ENCODE measurements around the gene C9orf50. TPM values are rescaled to one million over a fixed set of nuclear protein-coding genes. Genes with fewer than 3 reads are reported as not detected.

Gene C9orf50
- total RNA-seq, 1 donor from 2014 or later, result not detected

DNA sequence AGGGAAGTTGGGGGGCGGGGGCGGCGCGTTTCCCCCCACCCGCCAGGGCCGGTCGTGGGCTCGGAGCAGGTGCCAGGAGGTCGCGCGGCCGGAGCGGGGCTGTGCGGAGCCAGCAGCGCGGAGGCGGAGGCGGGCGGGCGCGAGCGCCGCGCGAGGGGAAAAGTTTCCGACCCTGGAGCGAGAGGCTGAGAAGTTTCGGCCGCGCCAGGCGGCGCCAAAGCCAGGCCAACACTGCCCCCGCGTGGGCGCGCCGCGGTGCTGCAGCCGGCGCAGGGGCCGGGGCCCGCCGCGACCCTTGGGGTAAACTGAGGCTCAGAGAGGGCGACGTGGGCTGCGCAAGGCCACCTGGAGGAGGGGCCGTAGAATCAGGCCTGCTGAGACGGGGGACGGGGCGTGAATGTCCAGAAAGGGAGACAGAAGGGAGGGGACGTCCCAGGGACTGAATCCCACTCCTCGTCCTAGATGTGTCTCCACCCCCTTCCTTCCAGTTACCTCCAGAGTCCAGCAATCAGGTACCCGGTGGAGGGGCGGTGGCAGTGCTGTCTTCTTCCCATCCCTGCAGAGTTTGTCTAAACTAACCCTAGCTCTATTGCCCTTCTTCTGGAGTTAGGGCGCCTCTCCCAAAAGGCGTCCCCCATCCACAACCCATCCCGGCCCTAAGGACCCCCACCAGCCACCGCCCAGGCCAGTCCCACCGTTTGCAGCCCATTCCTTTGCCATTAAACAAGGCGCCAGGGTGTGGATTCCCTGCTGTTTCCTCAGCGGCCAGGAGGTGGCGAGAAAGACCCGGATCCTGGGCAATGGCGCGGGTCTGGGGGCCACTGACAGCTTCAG is 10.2 kb downstream of the C9orf50 start:
- H3K4me3 Mint-ChIP-seq (ENCODE audit: unreplicated experiment), result peak overlapping the region; percentile 77
- H3K36me3 Mint-ChIP-seq (ENCODE audit: unreplicated experiment), result no peaks in the 10 kb centered on the region
- no peaks in the 10 kb centered on the region for H3K27me3 Mint-ChIP-seq (ENCODE audit: unreplicated experiment)
- H3K27ac Mint-ChIP-seq (ENCODE audit: unreplicated experiment), result peak overlapping the region; percentile 92
- TF ChIP-seq, protein P1, sequence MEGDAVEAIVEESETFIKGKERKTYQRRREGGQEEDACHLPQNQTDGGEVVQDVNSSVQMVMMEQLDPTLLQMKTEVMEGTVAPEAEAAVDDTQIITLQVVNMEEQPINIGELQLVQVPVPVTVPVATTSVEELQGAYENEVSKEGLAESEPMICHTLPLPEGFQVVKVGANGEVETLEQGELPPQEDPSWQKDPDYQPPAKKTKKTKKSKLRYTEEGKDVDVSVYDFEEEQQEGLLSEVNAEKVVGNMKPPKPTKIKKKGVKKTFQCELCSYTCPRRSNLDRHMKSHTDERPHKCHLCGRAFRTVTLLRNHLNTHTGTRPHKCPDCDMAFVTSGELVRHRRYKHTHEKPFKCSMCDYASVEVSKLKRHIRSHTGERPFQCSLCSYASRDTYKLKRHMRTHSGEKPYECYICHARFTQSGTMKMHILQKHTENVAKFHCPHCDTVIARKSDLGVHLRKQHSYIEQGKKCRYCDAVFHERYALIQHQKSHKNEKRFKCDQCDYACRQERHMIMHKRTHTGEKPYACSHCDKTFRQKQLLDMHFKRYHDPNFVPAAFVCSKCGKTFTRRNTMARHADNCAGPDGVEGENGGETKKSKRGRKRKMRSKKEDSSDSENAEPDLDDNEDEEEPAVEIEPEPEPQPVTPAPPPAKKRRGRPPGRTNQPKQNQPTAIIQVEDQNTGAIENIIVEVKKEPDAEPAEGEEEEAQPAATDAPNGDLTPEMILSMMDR (IDR thresholded peaks at IDR 0.05), result peak; percentile 87
- DNase-seq (ENCODE audit: extremely low spot score, unreplicated experiment), result peak; percentile 92
- no peaks in the 10 kb centered on the region for H3K9me3 Mint-ChIP-seq (ENCODE audit: unreplicated experiment)
- H3K4me1 Mint-ChIP-seq (ENCODE audit: unreplicated experiment), result peaks cover 48% of the 10 kb centered on the region

DNA sequence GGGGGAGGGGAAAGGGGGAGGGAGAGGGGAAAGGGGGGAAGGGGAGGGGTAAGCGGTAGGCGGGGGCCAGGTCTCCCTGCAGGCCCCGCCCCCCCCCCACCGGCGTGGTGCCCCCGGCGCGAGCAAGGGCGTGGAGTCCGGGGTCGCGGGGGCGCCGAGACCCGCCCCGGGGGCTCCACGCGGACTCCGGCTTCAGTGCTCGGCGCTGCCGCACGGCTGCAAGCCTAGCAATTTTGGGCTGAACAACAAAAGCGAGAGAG is 10.8 kb downstream of the C9orf50 start:
- no peaks in the 10 kb centered on the region for H3K36me3 Mint-ChIP-seq (ENCODE audit: unreplicated experiment)
- DNase-seq (ENCODE audit: extremely low spot score, unreplicated experiment), result no peak
- peaks cover 48% of the 10 kb centered on the region for H3K4me1 Mint-ChIP-seq (ENCODE audit: unreplicated experiment)
- TF ChIP-seq, protein P1 (IDR thresholded peaks at IDR 0.05), result no peak
- H3K27me3 Mint-ChIP-seq (ENCODE audit: unreplicated experiment), result no peaks in the 10 kb centered on the region
- no peaks in the 10 kb centered on the region for H3K9me3 Mint-ChIP-seq (ENCODE audit: unreplicated experiment)
- no peak overlapping the region for H3K27ac Mint-ChIP-seq (ENCODE audit: unreplicated experiment)
- no peak overlapping the region for H3K4me3 Mint-ChIP-seq (ENCODE audit: unreplicated experiment)

DNA sequence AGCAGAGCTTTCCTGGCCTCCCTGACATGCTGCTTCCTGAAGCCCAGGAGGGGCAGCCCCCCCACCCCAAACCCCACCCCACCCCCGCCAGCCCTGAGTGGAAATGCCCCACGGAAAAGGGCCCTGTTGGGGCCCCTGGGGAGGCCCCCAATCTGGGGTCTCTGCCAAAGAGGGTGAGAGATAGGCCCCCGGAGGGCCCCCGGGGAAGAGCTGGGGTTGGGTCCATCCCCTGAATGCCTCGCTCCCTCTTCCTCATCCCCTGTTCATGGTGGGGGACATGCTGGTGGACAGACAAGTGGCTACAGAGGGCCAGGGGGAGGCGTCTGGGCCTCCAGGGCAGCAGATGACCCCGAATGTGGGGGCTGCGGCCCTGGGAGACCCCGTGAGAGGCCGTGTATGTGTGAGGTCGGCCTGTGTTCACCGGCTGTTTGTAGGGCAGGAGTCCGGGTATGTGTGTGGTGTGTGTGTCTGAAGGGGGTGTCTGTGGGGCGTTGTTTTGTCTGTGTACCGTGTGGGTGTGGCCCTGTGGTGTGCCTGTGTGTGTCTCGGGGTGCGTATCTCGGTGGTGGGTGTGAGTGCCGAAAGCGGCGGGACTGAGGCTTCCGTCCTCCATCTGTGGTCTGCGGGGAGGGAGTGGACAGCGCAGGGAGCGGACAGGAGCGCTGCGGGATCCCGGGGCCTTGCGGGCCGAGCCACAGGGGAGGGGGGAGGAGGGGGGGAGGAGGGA is 11.3 kb downstream of the C9orf50 start:
- no peaks in the 10 kb centered on the region for H3K9me3 Mint-ChIP-seq (ENCODE audit: unreplicated experiment)
- H3K27me3 Mint-ChIP-seq (ENCODE audit: unreplicated experiment), result no peaks in the 10 kb centered on the region
- TF ChIP-seq, protein P1 (IDR thresholded peaks at IDR 0.05), result no peak
- peaks cover 48% of the 10 kb centered on the region for H3K4me1 Mint-ChIP-seq (ENCODE audit: unreplicated experiment)
- no peaks in the 10 kb centered on the region for H3K36me3 Mint-ChIP-seq (ENCODE audit: unreplicated experiment)
- DNase-seq (ENCODE audit: extremely low spot score, unreplicated experiment), result no peak
- H3K4me3 Mint-ChIP-seq (ENCODE audit: unreplicated experiment), result peak overlapping the region; percentile 77
- H3K27ac Mint-ChIP-seq (ENCODE audit: unreplicated experiment), result peak overlapping the region; percentile 98

DNA sequence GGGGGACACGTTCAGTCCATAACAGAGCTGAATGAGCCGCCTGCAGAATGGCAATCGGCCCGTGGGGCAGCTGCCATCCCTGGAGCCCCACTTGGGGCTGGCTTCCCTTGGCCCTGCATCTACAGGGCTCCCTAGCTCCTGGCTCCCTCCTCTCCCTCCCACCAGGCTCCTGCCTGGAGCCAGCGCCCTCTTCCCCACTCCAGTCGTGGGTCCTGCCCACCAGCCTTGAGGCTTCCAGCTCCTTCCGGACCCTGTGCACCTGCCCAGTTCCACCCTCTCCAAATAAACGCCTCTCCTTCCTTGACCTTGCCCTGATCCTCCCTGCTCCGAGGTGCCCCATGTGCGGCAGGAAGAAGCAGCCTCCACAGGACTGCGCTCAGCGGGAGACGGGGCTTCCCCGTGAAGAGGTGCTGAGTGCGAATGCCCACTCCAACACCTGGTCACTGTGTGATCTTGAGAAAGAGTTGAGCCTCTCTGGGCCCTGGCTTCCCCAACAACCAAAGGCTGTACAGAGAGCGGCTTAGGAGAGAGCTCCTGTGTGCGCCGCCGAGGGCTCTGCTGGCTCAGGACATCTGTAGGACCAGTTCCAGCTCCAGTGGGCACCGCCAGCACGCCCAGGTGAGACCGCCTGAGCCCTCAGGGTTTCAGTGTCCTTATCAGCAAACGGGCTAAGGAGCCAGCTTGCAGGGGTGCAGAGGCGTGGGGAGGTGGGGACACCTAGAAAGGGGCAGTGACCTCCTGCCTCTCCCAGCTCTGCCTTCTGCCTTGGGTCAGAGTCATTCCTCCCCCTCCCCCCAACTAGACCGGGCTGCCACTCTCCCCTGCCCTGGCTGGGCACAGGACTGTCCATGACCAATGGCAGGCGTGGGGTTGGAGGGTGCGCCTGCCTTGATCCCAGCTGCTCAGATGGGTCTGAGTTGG is 12.1 kb downstream of the C9orf50 start:
- peak overlapping the region; percentile 91 for H3K27ac Mint-ChIP-seq (ENCODE audit: unreplicated experiment)

More for the DNA sequence above, 12.1 kb downstream of the C9orf50 start:
- peaks cover 47% of the 10 kb centered on the region for H3K4me1 Mint-ChIP-seq (ENCODE audit: unreplicated experiment)
- H3K4me3 Mint-ChIP-seq (ENCODE audit: unreplicated experiment), result no peak overlapping the region
- DNase-seq (ENCODE audit: extremely low spot score, unreplicated experiment), result no peak
- TF ChIP-seq, protein P1 (IDR thresholded peaks at IDR 0.05), result no peak
- no peaks in the 10 kb centered on the region for H3K36me3 Mint-ChIP-seq (ENCODE audit: unreplicated experiment)
- H3K9me3 Mint-ChIP-seq (ENCODE audit: unreplicated experiment), result no peaks in the 10 kb centered on the region
- no peaks in the 10 kb centered on the region for H3K27me3 Mint-ChIP-seq (ENCODE audit: unreplicated experiment)
